ENCODE results near the gene MYO1E.

GRCh38 chr15:59173194-59173593 lies 199.5 kb downstream of the MYO1E start:
- TF ChIP-seq POLR2A (IDR thresholded peaks at IDR 0.05; ENCODE audit: control extremely low read depth in 1 of 2, low read depth in 2 of 2, low read length in 2 of 2) (no peak), CTCF (IDR thresholded peaks at IDR 0.05; ENCODE audit: control extremely low read depth in 1 of 3, insufficient read depth in 1 of 3, low read depth in 1 of 3, low read length in 3 of 3) (no peak), EZH2 (IDR thresholded peaks at IDR 0.05; ENCODE audit: low read depth, low read length, severe bottlenecking) (no peak), JUND (IDR thresholded peaks at IDR 0.05; ENCODE audit: low read length) (no peak)
